Endometrium (tissue), 2 donors: Measurements from ENCODE around the gene RBM8A.
"Not testable (repeated sequence)": the region's sequence is repeated elsewhere in the genome, so short reads cannot be mapped to it uniquely, and the experiment has no call there.

Experiments used
- FAIRE-seq: peaks from 2 replicates; lab custom pipeline; 2012; peaks lifted over from hg19 to GRCh38; lab: Jason Lieb, UNC
- donor health status: control.
- donor health status: control.

RBM8A gene

DNA sequence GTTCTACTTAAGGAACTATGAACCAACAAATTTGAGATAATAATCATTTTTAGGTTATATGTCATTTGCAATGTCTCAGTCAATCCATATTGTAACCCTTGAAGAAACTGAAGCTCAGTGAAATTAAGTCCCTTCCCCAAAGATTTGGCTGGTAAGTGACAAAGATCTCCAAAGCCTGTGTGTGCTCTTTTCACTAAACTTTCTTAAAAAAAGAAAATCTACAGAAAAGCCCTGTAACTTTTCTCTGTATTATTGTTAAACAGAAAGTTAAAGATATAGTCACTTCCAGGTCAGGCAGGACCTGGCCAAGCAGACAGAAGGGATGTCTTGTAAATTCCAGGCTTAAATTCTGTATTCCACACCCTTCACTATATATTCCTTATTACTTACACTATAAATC, 29.1 kb upstream of the RBM8A start:
- no peak for FAIRE-seq

GRCh38 chr1:145955436-145955835, 28.2 kb upstream of the RBM8A start:
- no peak for FAIRE-seq

DNA sequence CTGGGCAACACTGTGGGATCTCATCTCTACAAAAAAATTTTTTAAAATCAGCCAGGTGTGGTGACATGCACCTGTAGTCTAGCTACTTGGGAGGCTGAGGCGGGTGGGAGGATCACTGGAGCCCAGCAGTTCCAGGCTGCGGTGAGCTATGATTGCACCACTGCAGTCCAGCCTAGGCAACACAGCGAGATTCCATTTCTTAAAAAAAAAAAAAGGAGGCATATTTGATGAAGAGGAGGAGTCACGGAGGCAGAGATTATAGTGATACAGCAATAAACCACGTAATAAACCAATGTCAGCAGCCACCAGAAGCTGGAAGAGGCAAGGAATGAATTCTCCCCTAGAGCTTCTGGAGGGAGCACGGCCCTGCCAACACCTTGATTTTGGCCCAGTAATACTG, 26.6 kb upstream of the RBM8A start:
- FAIRE-seq: no peak

DNA sequence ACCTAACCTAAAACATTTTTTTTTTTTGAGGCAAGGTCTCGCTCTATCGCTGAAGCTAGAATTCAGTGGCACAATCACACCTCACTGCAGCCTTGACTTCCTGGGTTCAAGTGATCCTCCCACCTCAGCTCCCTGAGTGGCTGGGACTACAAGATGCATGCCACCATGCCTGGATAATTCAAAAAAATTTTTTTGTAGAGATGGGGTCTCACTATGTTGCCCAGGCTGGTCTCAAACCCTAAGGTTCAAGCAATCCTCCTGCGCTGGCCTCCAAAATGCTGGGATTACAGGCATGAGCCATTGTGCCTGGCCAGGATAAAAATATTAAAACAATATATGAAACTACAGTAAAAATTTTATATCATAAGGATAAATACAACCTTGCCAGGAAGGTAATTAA, 25.6 kb upstream of the RBM8A start:
- no peak for FAIRE-seq

- no peak for FAIRE-seq
These were observed 24.2 kb upstream of the RBM8A start for GRCh38 chr1:145951526-145951925.

GRCh38 chr1:145949219-145949618, 21.9 kb upstream of the RBM8A start:
- no peak for FAIRE-seq

DNA sequence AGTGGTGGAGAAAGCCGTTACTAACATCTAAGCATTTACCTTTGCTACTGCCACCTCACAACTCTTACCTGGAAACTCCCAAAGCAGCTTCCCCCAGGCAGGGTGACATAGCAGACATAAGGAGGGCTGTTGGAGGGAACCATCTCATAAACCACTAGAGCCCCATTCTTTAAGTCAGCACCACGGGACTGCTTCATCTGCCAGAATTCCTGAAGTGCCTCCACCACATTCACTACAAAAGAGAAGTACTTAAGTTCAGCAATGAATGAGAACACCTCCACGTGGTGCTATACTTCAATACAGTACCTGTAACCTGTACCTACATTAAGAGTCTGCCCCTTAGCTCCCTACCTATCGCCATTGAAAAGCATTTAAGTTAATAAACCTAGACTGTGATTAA, 20.3 kb upstream of the RBM8A start:
- FAIRE-seq: no peak

- no peak for FAIRE-seq
These were observed 19.2 kb upstream of the RBM8A start for GRCh38 chr1:145946477-145946986.

GRCh38 chr1:145944532-145944931, 17.2 kb upstream of the RBM8A start:
- no peak for FAIRE-seq

DNA sequence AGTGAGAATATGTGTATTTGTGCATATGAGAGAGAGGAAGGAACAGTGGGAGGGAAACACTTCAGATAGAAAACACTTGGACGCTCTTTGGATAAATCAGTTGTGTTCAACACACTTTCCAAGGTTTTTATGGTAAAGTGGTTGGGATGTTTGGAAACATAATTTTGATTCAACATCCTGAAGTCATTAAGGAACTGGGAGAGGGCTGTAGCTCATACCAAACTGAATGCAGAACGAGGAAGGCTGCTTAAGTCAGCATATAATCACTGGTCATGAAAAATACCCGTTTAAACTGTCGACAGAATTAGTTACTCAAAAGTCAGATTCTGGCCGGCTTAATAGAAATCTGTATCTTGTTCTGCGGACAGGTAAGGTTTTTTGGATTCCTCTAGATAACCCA, 15.6 kb upstream of the RBM8A start:
- no peak for FAIRE-seq

- FAIRE-seq: no peak
These were observed 15.1 kb upstream of the RBM8A start for GRCh38 chr1:145942405-145942804.

- FAIRE-seq: no peak
These were observed 10.2 kb upstream of the RBM8A start for GRCh38 chr1:145937436-145937835.

- no peak for FAIRE-seq
These were observed 9.0 kb upstream of the RBM8A start for GRCh38 chr1:145936247-145936646.

DNA sequence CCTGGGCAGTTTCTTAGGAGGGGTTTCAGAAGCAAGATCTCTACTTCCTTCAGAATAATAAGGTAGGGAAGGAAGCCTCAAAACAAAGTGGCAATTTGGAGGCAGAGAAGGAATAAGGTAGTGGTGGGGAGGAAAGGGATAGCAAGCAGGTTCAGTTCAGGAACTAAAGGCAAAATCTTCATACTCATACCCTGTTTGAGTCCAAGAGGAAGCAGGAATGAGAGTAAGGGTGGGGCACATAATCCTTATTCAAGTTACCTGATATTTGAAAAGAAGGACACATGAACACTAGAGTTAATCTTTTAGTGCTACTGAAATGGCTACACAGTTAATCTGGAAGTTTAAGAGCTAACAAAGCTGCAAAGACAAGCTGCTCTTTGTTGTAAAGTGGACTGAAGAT, 8.4 kb upstream of the RBM8A start:
- FAIRE-seq: no peak

DNA sequence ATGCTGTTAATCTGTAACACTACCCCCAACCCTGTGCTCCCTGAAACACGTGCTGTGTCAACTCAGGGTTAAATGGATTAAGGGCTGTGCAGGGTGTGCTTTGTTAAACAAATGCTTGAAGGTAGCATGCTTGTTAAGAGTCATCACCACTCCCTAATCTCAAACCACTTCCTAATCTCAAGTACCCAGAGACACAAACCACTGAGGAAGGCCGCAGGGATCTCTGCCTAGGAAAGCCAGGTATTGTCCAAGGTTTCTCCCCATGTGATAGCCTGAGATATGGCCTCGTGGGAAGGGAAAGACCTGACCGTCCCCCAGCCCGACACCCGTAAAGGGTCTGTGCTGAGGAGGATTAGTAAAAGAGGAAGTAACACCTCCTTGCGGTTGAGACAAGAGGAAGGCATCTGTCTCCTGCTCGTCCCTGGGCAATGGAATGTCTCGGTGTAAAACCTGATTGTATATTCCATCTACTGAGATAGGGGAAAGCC, 5.3 kb upstream of the RBM8A start:
- not testable (repeated sequence) for FAIRE-seq

- FAIRE-seq: no peak
These were observed 796 bp upstream of the RBM8A start for GRCh38 chr1:145927916-145928643.

- FAIRE-seq: no peak
These were observed 610 bp downstream of the RBM8A start for GRCh38 chr1:145926686-145927062.

DNA sequence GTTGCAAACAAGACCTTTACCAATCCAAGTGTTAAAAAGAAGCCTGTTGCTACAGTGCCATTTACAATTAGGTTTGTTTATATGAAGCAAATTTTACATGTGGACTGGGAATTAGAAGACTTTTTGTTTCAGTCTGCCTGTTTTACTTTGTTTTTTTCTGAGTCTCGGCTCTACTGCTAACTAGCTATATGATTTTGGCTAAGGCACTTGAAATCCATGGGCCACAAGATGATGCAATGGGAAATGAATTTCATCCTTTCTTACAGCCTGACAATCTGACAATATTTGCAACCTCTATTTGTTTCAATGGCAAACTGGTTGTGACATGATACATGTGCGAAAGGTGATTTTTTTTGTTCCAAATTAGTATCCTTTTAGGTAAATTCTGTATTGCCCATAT, 5.0 kb downstream of the RBM8A start:
- no peak for FAIRE-seq

DNA sequence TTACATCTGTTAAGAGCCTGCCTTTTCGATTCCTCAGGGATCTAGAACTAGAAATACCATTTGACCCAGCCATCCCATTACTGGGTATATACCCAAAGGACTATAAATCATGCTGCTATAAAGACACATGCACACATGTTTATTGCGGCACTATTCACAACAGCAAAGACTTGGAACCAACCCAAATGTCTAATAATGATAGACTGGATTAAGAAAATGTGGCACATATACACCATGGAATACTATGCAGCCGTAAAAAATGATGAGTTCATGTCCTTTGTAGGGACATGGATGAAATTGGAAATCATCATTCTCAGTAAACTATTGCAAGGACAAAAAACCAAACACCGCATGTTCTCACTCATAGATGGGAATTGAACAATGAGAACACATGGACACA, 7.0 kb downstream of the RBM8A start:
- not testable (repeated sequence) for FAIRE-seq

DNA sequence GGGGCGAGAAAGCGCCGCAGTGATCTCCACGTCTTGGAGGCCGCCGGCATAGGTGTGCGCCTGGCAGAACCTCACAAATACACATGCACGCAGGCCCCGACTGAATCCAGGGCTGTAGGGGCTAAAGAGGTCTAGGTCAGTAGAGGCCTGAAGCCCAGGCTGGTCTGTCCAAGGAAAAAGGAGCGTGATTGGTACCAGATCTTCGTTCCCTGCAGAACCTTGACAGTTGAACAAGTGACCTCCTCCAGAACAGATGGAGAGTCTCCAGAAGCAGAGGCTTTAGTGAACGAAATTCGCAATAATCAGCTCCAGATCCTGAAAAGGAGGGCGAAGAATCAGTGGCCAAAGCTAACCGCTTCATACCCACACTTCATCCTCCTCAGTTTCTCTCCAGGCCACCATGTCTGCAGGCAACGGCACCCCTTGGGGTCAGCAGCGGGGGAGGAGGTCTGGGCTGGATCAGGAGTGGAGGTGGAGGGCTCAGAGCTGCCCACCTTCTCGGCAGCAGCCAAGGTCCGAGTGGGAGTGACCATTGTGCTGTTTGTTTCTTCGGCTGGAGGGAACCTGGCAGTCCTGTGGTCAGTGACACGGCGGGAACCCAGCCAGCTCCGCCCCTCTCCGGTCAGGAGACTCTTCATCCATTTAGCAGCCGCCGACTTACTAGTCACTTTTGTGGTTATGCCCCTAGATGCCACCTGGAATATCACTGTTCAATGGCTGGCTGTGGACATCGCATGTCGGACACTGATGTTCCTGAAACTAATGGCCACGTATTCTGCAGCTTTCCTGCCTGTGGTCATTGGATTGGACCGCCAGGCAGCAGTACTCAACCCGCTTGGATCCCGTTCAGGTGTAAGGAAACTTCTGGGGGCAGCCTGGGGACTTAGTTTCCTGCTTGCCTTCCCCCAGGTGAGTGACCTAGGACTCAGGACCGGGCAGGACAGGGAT, 8.0 kb downstream of the RBM8A start:
- FAIRE-seq: no peak

GRCh38 chr1:145918144-145918991, 8.9 kb downstream of the RBM8A start, which contains the start of gene PEX11B:
PEX11B (minus strand) TSS chr1:145918717; CDS start chr1:145918688, 29 bp downstream.
- FAIRE-seq: no peak

GRCh38 chr1:145917595-145917994, 9.7 kb downstream of the RBM8A start:
- no peak for FAIRE-seq
